HG03135 (cell line): ENCODE measurements around the gene BAK1.

Experiments used
- ATAC-seq: cut with Tn5 transposase; IDR thresholded peaks from one replicate; pipeline ENCODE4 v1.9.1; 2021; ENCODE audit warnings: mild to moderate bottlenecking, moderate library complexity; ENCODE audit not compliant: unreplicated experiment

BAK1 gene

GRCh38 chr6:33588894-33589293 lies 8.8 kb upstream of the BAK1 start:
- no peak for ATAC-seq

- ATAC-seq, result no peak
These were observed 7.5 kb upstream of the BAK1 start for GRCh38 chr6:33587529-33587928.

- no peak for ATAC-seq
These were observed 6.1 kb upstream of the BAK1 start for GRCh38 chr6:33586108-33586640.

DNA sequence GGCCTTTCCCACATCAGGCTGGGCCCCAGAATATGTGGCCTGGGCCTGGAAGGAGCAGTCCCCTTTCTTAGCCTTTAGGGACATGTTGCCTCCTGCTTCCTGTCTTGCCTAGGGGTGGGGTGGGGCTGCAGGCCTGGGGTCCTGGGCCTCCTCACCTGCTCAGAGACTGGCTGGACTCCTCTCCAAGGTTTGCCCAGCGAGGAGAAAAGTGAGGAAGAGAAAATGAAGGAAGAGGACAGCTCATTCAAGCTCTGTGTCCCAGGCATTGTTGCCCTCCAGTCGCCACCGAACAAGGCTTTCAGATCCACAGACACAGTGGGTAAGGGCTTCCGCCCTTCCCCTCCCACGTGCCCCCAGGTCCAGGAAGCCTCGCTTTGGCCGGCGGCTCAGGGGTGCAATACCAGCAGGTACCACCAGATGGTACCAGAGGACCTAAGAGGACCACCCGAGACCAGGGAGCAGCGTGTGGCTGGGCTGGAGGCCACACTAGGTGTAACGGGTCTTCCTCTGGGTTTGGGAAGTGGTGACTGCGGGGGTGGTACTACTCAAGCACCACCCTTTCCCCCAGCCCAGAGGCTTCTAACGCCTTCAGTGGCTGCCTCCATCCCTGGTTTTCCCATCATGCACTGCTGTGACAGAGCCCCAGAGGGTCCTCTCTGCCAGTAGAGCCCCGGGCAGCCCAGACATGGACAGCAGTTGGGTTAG lies 5.5 kb upstream of the BAK1 start:
- peak; percentile 56 for ATAC-seq

DNA sequence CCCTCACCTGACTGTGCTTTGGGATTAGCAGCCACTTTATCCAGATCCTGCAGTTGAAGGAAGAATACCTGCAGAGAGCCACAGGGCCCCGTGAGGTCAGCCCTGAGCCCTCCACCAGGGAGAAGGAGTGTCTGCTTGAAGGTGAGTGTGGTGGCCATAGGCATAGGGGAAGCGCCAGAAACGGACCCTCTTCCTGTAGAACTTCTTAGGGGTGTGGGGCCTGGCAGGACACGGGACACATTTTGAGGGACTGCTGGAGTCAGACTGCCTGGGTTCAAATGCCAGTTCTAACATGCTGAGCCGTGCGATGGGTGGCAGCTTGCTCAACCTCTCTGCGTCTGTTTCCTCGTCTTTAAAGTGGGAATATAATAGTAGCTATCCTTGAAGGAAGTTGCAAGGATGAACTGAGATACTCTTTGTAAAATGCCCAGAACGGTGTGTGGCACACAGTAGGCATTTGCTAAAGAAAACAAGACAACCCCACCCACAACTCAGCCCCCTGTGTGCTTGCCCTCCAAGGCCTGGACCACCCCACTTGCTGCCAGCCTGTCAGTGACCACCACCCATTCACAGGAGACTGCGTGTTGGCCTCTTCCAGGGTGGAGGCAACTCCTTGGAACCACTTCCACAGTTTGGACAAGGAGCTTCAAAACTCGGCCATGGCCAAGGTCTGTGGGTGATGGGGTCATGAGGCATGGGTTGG lies 4.8 kb upstream of the BAK1 start:
- no peak for ATAC-seq

DNA sequence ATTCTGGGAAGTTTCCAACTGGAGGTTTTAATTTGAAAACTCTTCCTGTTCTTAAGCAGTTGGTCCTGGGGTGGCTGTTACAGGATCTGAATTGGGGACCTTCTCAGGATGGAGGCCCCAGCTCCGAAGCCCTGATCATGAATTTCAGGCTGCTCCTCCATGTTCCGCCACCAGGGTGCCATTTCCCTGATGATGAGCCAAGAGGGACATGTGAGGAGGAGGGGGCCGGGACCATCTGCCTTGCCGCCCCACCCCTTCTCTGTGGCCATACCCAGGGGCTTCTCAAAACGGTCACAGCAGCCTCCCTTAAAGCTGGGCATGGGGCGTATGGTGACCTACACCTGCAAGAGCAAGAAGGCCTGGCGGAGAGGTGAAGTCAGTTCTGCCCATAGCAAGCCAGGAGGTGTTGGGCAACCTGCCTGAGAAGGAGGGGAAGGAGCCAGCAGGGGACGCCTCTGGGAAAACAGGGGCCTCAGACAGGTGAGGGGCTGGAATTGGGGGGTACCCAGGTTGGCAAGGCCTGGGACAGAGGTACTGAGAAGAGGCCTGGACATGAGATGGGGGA lies 3.6 kb upstream of the BAK1 start:
- ATAC-seq, result no peak

- ATAC-seq, result no peak
These were observed 1.1 kb upstream of the BAK1 start for GRCh38 chr6:33581186-33581585.

- ATAC-seq, result no peak
These were observed 1.5 kb downstream of the BAK1 start for GRCh38 chr6:33578588-33579011.

- ATAC-seq, result no peak
These were observed 1.9 kb downstream of the BAK1 start for GRCh38 chr6:33578164-33578563.

- ATAC-seq, result no peak
These were observed 2.4 kb downstream of the BAK1 start for GRCh38 chr6:33577718-33578117.

GRCh38 chr6:33577106-33577535 lies 3.0 kb downstream of the BAK1 start:
- ATAC-seq, result no peak

GRCh38 chr6:33576668-33577067 lies 3.4 kb downstream of the BAK1 start:
- no peak for ATAC-seq

GRCh38 chr6:33575211-33575610 lies 4.9 kb downstream of the BAK1 start:
- ATAC-seq, result no peak

DNA sequence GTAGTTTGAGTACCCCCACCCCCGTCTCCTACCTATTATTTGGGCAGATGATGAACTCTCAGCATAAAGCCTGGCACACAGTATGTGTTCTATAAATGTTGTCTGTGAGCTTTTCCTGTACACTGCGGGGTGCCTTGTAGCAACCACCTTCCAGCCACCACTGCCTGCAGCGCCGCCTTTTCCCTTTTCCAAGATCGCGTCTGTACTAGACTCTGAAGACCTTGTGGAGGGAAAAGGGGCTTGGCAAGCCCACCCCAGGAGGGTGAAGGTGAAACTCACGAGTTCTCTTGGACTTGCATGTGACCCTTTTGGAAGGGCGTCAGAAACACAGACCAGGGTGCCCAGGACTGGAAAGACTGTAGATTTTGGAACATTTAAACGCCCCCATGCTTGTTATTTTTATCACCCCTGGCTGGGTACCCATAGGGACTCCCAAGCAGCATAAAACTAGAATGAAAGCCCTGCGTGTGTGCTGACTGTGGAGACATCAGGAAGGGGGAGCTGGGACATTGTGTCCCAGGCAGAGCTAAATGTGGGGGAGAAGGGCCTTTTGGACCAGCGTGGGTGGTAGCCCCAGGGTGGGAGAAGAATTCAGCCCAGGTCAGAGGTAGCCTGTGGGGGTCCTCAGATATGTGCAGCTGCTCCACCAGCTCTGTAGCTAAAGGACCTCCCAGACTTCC lies 8.3 kb downstream of the BAK1 start:
- no peak for ATAC-seq

DNA sequence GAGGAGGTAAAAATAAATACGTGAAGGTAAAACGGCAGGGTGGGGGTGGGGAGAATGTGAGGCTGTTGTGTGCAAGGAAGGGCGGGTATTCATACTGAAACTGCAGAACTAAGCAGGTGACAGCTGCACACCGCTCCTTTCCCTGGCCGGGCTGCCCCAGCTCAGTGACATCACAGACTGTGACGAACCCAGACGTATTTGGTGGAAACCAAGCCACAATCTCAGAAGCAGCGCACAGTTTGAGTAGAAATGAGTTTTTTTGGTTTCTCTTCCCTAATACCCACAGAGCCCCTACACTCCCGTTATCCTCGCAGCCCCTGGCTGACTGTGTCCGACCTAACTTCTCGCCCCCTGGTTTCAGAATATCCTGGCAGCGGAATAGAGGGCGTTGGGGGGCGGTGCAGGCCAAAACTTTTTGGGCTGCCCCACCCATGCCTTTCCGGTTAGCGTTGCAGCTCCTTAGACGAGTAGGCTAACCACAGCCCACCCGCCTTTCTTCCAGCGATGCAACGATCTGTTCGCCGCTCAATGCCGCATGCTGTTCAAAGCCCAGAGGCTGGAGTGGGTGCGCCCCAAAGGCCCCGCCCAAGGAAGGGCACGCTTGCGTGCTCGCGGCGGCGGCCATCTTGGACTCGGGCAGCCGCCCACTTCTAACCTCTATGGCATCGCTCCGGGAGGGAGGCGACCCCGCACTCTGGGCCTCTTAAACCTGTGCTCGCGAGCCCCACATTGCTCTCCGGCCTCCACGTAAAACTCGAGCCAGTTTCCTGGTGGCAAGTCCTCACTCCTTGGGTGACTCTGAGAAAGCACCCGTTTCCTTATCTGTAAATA lies 9.1 kb downstream of the BAK1 start:
- ATAC-seq, result peak; percentile 87

DNA sequence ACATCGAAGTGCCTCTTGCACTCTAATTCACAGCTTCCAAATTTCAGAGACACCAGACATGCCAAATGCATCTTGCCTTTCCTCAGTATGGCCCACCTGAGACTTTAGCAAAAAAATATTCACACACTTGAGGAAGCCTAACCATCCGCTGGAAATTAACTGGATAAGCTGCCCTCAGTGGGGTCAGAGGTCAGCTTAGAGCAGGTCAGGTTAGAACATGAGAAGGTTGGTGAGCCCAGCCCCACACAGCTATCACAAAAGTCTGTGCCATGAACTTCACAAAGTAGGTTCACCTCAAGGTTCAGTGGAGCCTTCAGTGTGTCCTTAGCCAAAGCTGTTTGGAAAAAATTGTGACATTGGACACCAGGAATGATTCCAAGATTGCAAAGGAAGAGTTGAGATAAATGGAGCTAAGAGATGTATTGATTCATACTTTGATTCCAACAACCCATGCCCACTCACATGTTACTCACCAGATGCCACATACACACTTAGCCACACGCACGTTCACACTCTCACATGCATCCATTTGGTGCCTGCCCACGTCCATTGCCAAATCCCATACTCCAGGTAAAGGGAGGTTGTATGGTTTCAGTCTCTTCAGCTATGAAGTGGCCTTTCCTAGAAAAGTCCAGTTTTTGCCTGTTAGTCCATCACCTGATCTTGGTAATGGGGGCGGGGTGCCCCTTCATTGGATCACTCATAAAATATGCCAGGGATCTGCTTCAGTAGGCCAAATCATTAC lies 11.1 kb downstream of the BAK1 start:
- no peak for ATAC-seq

DNA sequence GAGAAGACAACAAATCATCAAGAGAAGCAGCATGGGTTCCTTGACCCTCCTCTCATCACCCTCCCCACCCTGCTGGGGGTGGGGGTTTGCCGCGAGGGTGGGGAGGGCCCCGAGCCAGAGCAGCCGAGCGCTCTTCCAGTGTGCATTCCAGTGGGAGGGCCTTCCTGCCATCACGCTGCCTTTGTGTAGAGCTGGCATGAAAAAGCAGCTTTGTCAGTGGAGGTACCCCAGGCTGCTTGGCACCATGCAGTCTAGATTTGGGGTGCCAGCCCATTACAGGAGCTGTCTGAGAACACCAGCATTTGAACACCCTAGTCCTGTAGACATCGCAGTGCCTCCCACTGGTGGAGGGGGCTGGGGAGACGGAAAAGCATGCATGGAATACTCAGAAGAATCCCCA lies 12.2 kb downstream of the BAK1 start:
- no peak for ATAC-seq

DNA sequence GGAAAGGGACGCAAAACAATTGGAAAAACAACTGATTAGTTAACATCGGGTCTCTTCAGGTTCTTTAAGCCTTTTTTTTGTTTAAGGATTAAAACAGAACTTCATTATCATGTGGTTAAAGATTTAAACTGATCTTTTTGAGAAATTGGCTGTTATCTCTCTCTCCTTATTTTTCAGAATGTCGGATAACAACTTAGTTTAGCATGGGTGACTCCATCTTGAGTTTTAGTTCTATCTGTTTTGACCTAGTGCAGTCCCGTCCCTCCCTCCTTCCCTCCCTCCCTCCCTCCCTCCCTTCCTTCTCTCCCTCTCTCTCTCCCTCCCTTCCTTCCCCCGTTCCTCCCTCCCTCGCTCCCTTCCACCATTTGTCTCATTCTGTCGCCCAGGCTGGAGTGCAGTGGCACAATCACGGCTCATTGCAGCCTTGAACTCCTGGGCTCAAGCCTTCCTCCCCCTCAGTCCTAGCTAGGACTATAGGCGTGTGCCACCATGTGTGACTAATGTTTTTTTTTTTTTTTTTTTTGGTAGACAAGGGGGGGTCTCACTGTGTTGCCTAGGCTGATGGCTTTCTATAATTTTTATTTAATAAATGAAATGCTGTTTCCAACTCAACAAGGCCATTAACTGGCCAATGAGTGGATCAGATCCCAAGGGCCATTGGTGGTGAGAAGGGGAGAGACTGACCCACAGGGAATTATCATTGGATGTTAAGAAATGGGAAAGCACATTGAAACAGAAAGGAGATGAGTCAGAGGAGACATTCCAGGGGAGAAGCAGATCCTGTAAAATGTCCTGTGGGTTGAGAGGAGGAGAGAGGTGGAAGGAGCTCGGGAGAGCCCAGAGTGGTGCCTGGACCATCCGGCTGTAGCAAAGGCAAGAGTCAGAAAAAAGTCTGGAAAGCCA lies 13.6 kb downstream of the BAK1 start:
- ATAC-seq, result no peak

DNA sequence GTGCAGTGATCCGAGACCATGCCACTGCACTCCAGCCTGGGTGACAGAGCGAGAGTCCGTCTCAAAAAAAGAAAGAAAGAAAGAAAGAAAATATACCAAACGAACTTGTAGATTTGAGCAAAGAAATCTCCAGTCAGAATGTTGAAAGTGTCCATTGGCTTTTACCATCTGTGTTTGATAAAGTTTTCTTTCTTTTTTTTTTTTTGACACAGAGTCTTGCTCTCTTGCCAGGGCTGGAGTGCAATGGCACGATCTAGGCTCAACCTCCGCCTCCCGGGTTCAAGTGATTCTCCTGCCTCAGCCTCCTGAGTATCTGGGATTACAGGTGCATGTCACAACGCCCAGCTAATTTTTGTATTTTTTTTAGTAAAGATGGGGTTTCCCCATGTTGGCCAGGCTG lies 21.3 kb downstream of the BAK1 start:
- no peak for ATAC-seq
